NCI-H2196 treated with DMSO at 0.1 percent for 48 hours (cell line): ENCODE measurements around the gene DHRS1.

ENCODE experiments used
- DNase-seq: peaks from one replicate; lab custom pipeline; 2025; ENCODE audit not compliant: unreplicated experiment; lab: John Stamatoyannopoulos, UW

The DHRS1 gene

DNA sequence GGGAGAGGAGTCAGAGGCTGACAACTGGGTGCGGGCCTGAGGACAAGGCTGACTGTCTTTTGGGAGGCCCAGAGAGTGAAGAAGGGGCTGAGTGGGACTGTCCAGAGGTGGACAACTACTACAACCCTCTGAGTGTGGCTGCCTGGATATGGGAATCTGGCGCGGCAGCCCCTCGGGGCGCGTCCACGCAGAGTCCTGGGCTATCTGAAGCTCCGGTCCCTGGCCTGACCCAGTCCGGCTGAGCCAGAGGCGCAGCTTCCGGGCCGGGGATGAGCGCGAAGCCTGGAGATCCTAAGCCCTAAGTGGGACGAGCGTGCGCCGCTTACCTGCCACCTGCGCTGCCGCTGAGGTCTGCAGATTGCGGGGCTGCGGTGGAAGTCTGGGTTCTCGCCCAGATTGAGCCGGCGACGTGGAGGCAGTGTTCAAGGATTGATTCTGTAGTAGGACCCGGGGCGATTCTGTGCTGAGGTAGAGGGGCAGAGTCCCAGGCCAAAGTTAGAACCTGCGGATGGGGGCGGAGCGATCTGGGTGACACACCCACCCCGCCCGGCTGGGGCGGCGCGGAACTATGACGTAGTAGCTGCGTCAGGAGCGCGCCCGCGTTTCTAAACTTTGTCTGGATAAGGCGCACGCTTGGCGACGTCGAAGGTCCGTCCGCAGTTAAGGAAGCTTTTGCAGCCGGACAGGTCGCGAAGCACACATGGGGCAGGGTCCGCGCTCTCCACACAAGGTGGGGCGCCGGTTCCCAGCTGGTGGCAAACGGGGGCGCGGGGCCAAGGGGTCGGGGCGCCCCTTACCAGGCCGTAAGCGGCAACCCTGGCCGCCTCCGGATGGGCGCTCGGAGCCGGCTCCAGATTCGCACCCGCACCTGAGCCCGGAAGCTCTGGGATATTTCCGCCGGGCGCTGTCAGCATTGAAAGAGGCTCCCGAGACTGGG is at the start of gene DHRS1, which contains the start of gene NOP9:
Gene DHRS1, minus strand, starts transcription at position 526 of the 937 bp plus-strand sequence. CDS start 674 bp downstream, outside the sequence.
Gene NOP9, plus strand, starts transcription at position 596 of the 937 bp plus-strand sequence. Its CDS starts 105 bp downstream, at position 701.
- DNase-seq: peak; percentile 73

DNA sequence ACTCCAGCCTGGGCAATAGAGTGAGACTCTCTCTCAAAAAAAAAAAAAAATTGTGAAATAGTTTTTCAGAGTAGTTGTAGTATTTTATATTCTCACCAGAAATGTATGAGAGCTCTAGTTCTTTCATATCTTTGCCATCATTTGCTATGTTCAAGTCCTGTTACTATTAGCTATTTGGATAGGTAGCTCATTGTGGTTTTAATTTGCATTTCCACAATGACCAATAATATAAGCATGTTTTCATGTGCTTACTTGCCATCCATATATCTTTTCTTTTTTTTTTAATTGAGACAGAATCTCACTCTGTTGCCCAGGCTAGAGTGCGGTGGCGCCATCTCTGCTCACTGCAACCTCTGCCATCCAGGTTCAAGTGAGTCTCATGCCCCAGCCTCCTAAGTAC is 48.6 kb upstream of the DHRS1 start:
- no peak for DNase-seq

DNA sequence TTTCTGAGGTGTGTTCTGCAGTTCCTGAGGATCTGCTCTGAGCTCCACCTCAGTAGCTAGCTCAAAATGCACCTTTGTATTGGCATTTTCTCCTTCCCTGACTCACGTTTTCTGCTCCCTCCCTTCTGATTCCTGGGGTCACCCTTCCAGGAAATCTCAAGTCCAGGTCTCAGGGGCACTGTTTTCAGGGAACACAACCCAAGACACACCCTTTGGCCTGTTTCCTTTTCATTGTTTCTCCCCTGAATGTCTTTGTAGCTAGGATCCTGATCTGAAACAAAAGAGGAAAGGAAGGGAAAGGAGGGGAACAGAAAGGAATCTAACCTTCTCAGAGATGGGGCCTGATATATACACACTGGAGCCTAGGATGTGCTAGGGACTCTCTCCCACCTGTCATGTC is 47.6 kb upstream of the DHRS1 start:
- DNase-seq: no peak

GRCh38 chr14:24343795-24344660 is 44.4 kb upstream of the DHRS1 start:
- DNase-seq: no peak

GRCh38 chr14:24342889-24343288 is 43.3 kb upstream of the DHRS1 start:
- no peak for DNase-seq

GRCh38 chr14:24340606-24341005 is 41.0 kb upstream of the DHRS1 start:
- no peak for DNase-seq

DNA sequence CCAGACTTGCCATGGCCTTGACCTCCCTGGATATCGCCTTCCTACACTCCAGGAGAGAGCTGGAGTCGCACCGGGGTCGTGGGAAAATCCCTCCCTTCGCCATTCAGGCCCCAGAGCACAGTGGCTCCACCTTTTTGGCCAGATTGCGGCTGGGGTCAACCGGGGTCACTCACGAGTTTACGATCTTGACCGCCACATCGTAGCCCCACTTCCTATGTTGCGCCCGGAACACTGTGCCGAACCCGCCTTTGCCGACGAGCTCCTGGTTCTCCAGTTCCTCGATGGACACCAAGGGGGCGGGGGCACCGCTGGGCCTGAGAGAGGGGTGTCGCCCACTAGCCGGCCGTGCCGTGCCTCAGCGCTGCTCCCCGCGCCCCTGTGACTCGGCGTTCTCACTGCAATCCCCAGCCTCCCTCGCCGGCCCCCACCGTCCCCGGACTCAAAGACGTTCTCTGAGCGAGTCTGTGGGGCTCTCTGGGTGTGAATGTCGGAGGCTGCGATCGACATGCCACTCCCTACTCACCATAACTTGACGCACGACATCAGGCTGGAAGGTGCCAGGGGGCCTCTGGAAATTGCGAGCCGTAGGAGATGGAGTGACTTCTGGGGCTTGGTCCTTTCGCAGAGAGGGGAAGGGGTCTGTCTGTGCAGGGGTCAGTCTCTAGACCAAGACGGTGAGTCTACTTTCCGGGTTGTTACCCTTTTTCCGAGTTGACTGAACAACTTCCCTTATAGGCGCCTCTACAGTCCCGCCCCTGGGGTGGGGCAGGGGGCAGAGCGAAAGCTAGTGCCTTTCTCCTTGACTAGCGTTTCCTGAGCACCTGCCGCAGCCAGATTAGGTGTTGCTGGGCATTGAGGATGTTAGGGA is 39.9 kb upstream of the DHRS1 start, which contains the start of gene RIPK3:
Gene RIPK3, minus strand, starts transcription at position 708 of the 868 bp plus-strand sequence. Its CDS starts 165 bp downstream, at position 543.
- no peak for DNase-seq

DNA sequence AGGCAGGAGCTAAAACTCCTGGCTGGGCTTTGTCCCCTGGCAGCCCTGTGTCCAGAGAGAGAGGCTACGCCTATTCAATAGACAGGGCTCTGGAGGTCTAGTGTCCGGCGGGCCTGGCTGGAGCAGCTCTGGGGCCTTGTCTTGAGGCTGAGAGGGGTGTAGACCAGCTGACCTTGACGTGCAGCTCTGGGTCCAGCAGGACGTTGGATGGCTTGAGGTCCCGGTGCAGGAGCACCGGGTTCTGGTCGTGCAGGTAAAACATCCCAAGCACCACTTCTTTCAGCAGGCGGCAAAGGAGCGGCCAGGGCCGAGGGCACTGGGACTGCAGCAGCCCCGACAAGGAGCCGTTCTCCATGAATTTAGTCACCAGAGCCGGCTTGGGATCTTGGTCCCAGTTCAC is 39.3 kb upstream of the DHRS1 start:
- DNase-seq: no peak

DNA sequence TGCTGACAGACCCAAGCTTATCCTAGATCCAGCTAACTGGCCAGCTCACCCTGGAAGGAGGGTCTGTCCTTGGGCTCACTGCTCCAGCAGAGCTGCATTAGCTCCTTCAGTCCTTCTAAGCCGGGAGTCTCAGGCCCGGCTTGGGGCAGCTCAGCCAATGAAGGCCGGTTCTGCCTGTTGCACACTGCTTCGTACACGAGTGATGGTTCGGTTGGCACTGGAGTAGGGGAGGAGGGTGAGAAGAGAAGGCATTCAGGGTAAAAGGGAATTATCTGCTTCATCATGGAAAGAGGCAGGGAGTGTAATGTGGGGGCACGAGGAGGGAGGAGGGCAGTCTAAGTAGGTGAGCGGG is 38.2 kb upstream of the DHRS1 start:
- no peak for DNase-seq

- no peak for DNase-seq
Observed at GRCh38 chr14:24337144-24337823, 37.7 kb upstream of the DHRS1 start.

- no peak for DNase-seq
Observed at GRCh38 chr14:24335461-24336171, 36.0 kb upstream of the DHRS1 start.

- no peak for DNase-seq
Observed at GRCh38 chr14:24334431-24335291, 35.1 kb upstream of the DHRS1 start, which contains the start of gene ADCY4. Gene ADCY4 (minus strand): TSS chr14:24335071. CDS start chr14:24334652, 419 bp downstream.

DNA sequence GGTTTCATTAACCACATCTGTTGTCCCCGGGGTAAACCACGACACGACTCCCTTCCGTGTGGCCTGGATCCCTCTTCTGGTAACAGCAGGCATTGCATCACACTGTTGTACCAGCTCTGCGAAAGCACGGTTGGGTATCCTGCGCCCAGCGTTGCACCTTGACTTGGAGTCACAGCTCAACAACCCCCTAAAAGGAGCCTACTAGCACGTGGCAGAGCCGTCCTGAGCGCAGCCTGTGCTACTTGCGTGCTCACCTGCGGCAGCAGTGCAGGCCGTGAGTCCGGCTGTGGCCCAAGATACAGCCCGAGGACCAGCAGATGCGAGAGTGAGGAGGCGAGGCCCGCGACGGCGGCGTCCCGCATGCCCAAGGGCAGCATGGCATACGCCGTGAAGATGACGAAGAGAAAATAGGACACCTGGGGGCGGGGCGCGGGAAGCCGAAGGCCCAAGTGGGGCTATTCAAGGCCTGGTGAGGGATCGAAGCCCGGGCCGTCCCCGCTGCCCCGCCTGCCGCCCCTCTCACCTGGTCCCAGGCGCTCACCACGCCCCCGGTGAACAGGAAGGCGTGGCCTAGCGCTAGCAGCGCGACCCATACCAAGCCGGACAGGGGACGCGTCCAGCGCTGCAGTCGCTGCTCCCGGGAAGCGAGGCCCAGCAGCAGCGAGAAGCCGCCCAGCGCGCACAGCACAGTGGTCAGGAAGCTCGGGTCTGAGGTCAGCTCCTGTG is 32.9 kb upstream of the DHRS1 start:
- DNase-seq: no peak

DNA sequence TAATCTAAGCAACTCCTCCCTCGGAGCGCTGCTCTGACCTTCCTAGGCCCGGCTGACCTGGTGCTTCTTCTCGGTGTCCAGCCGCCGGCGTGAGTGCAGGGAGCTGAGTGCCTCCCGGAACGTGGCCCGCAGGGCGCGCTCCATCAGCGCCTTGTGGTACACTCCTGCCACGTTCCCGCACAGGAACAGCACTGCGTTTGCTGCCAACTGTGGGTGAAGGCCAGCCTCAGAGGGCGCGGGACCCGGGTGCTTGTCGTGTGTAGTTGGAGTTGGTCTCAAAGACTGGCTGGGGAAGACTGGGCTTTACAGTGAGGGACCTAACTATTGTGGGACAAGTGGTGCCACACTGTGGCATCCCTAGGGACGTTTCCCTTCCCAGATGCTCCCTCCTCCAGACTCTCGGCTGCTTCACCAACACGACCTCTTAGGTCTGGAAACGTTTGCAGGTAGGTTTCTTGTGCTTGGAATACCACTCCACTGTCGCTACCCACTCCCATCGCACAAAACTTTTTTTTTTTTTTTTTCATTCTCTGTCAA is 32.2 kb upstream of the DHRS1 start:
- no peak for DNase-seq

GRCh38 chr14:24330973-24331674 is 31.5 kb upstream of the DHRS1 start:
- no peak for DNase-seq

- no peak for DNase-seq
Observed at GRCh38 chr14:24329736-24330135, 30.2 kb upstream of the DHRS1 start.
